Epithelial cell of prostate (primary cell): ENCODE measurements around the gene RASL10B.

ENCODE experiments used
- DNase-seq: peaks from one replicate; pipeline ENCODE4 v3.0.0-alpha.2; 2011; ENCODE audit warnings: low read depth, low spot score
- H3K27ac ChIP-seq: fragments of 450-650 bp; 2 replicates; pipeline ENCODE4 v1.5.1; 2017; ENCODE audit warnings: mild to moderate bottlenecking

The RASL10B gene

GRCh38 chr17:35716173-35716572 is 15.3 kb upstream of the RASL10B start:
- no peak overlapping the region for H3K27ac ChIP-seq
- no peak for DNase-seq

- DNase-seq, result no peak
- H3K27ac ChIP-seq, result no peak overlapping the region
These were observed 14.5 kb upstream of the RASL10B start for GRCh38 chr17:35716897-35717465.

- no peak overlapping the region for H3K27ac ChIP-seq
- no peak for DNase-seq
These were observed 14.0 kb upstream of the RASL10B start for GRCh38 chr17:35717475-35717874.

- H3K27ac ChIP-seq, result no peak overlapping the region
- DNase-seq, result no peak
These were observed 7.7 kb upstream of the RASL10B start for GRCh38 chr17:35723735-35724134.

- H3K27ac ChIP-seq, result no peak overlapping the region
- DNase-seq, result no peak
These were observed 6.4 kb upstream of the RASL10B start for GRCh38 chr17:35725058-35725457.

- no peak overlapping the region for H3K27ac ChIP-seq
These were observed 5.7 kb upstream of the RASL10B start for GRCh38 chr17:35725802-35726126.

GRCh38 chr17:35726127-35726952 is 5.1 kb upstream of the RASL10B start:
- peak; percentile 16 for DNase-seq
- no peak overlapping the region for H3K27ac ChIP-seq

More at GRCh38 chr17:35725802-35726126, 5.7 kb upstream of the RASL10B start:
- DNase-seq, result no peak

GRCh38 chr17:35726953-35727460 is 4.4 kb upstream of the RASL10B start:
- no peak overlapping the region for H3K27ac ChIP-seq
- DNase-seq, result no peak

- no peak overlapping the region for H3K27ac ChIP-seq
- DNase-seq, result no peak
These were observed 3.8 kb upstream of the RASL10B start for GRCh38 chr17:35727635-35728034.

GRCh38 chr17:35728551-35728950 is 2.9 kb upstream of the RASL10B start:
- H3K27ac ChIP-seq, result no peak overlapping the region
- DNase-seq, result no peak

GRCh38 chr17:35729405-35729833 is 2.0 kb upstream of the RASL10B start:
- no peak overlapping the region for H3K27ac ChIP-seq
- DNase-seq, result no peak

GRCh38 chr17:35730400-35731005 is 936 bp upstream of the RASL10B start:
- no peak overlapping the region for H3K27ac ChIP-seq
- no peak for DNase-seq

- no peak overlapping the region for H3K27ac ChIP-seq
- DNase-seq, result no peak
These were observed 722 bp downstream of the RASL10B start for GRCh38 chr17:35731917-35732805.

- no peak overlapping the region for H3K27ac ChIP-seq
- no peak for DNase-seq
These were observed 1.3 kb downstream of the RASL10B start for GRCh38 chr17:35732806-35733136.

- no peak for DNase-seq
- H3K27ac ChIP-seq, result no peak overlapping the region
These were observed 1.9 kb downstream of the RASL10B start for GRCh38 chr17:35733366-35733765.

GRCh38 chr17:35734396-35734795 is 3.0 kb downstream of the RASL10B start:
- DNase-seq, result no peak
- no peak overlapping the region for H3K27ac ChIP-seq

GRCh38 chr17:35735036-35735805 is 3.8 kb downstream of the RASL10B start:
- H3K27ac ChIP-seq, result no peak overlapping the region
- no peak for DNase-seq

GRCh38 chr17:35736236-35736635 is 4.8 kb downstream of the RASL10B start:
- no peak for DNase-seq
- no peak overlapping the region for H3K27ac ChIP-seq

- no peak for DNase-seq
- no peak overlapping the region for H3K27ac ChIP-seq
These were observed 7.2 kb downstream of the RASL10B start for GRCh38 chr17:35738519-35739133.
